ENCODE results near the gene FGD1.

GRCh38 chrX:54430519-54430918, 65.5 kb downstream of the FGD1 start:
- TF ChIP-seq CTCF (IDR thresholded peaks at IDR 0.05 in 2 of 3, conservative IDR thresholded peaks at IDR 0.05 in 1 of 3; ENCODE audit: borderline replicate concordance in 1 of 3, insufficient read depth in 1 of 3, low read depth in 2 of 3, low read length in 2 of 3) (no peak), EZH2phosphoT487 (IDR thresholded peaks at IDR 0.05; ENCODE audit: borderline replicate concordance) (no peak), EGR1 (IDR thresholded peaks at IDR 0.05; ENCODE audit: low read depth) (no peak)
